ENCODE measurements around the gene CFHR1. TPM values are rescaled to one million over a fixed set of nuclear protein-coding genes. Genes with fewer than 3 reads are reported as not detected.
"Not testable (repeated sequence)": the region's sequence is repeated elsewhere in the genome, so short reads cannot be mapped to it uniquely, and the experiment has no call there.

Gene CFHR1
- total RNA-seq (2014; rRNA removed): not detected in 2 replicates
- Bru-seq, nascent RNA: not detected
- BruChase-seq, experiment 1, labeled RNA remaining after a 6-hour chase: not detected
- BruChase-seq, experiment 2, labeled RNA remaining after a 2-hour chase: not detected
- long read RNA-seq: 0 reads

- H3K36me3 ChIP-seq (ENCODE audit: low read depth, low read length); H3K4me3 ChIP-seq (ENCODE audit: low read length); H3K9me3 ChIP-seq (ENCODE audit: low read length); CTCF ChIA-PET; H4K20me1 ChIP-seq (ENCODE audit: low read length); H3F3A ChIP-seq (ENCODE audit: low read length, unreplicated experiment); ATAC-seq; H3K27me3 ChIP-seq (ENCODE audit: low read length); BruUV-seq (replicated peaks); H2AFZ ChIP-seq (ENCODE audit: low read length); H3K9ac ChIP-seq (ENCODE audit: low read length); H3K4me2 ChIP-seq (ENCODE audit: low read length); intact Hi-C loops (cut with micrococcal nuclease); H3K4me1 ChIP-seq (ENCODE audit: insufficient read depth, low read length); H3K27ac ChIP-seq (ENCODE audit: low read length); DNase-seq; POLR2A ChIA-PET (ENCODE audit: unreplicated experiment); H3K79me2 ChIP-seq (ENCODE audit: low read length); H3K9me2 ChIP-seq (replicated peaks; ENCODE audit: low read length): not testable (repeated sequence)
These were observed at the start of gene CFHR1 for GRCh38 chr1:196819531-196819930. Gene CFHR1, plus strand, starts transcription at chr1:196819731. Its CDS starts 114 bp downstream, at chr1:196819845.

- H3K79me2 ChIP-seq (ENCODE audit: low read length); CTCF ChIA-PET; H3K36me3 ChIP-seq (ENCODE audit: low read depth, low read length); DNase-seq; H3K9me2 ChIP-seq (replicated peaks; ENCODE audit: low read length); ATAC-seq; H2AFZ ChIP-seq (ENCODE audit: low read length); H3K9me3 ChIP-seq (ENCODE audit: low read length); POLR2A ChIA-PET (ENCODE audit: unreplicated experiment); H3K4me3 ChIP-seq (ENCODE audit: low read length); H3K27ac ChIP-seq (ENCODE audit: low read length); H3K4me2 ChIP-seq (ENCODE audit: low read length); H3K27me3 ChIP-seq (ENCODE audit: low read length); BruUV-seq (replicated peaks); H3K9ac ChIP-seq (ENCODE audit: low read length); H3K4me1 ChIP-seq (ENCODE audit: insufficient read depth, low read length); H3F3A ChIP-seq (ENCODE audit: low read length, unreplicated experiment); intact Hi-C loops (cut with micrococcal nuclease); H4K20me1 ChIP-seq (ENCODE audit: low read length): not testable (repeated sequence)
These were observed 49.7 kb upstream of the CFHR1 start for GRCh38 chr1:196769823-196770222.

- Histone ChIP-seq H2AFZ (ENCODE audit: low read length) (no peak overlapping the region), H3K9ac (ENCODE audit: low read length) (no peak overlapping the region), H3K4me3 (ENCODE audit: low read length) (no peak overlapping the region), H3K79me2 (ENCODE audit: low read length) (no peaks in the 10 kb centered on the region), H3K9me3 (ENCODE audit: low read length) (no peaks in the 10 kb centered on the region), H3K36me3 (ENCODE audit: low read depth, low read length) (no peaks in the 10 kb centered on the region), H3F3A (ENCODE audit: low read length, unreplicated experiment) (no peaks in the 10 kb centered on the region), H4K20me1 (ENCODE audit: low read length) (no peaks in the 10 kb centered on the region), H3K27ac (ENCODE audit: low read length) (no peak overlapping the region), H3K9me2 (replicated peaks; ENCODE audit: low read length) (no peaks in the 10 kb centered on the region), H3K27me3 (ENCODE audit: low read length) (no peaks in the 10 kb centered on the region), H3K4me1 (ENCODE audit: insufficient read depth, low read length) (no peaks in the 10 kb centered on the region), H3K4me2 (ENCODE audit: low read length) (no peak overlapping the region)
- BruUV-seq (replicated peaks): no TSS peak
- ChIA-PET CTCF (no interaction called here), POLR2A (ENCODE audit: unreplicated experiment) (no interaction called here)
- DNase-seq: no peak
- no peak for ATAC-seq
- TF ChIP-seq EZH2phosphoT487 (IDR thresholded peaks at IDR 0.05; ENCODE audit: borderline replicate concordance, low read length): no peak
- TF ChIP-seq EZH2 (IDR thresholded peaks at IDR 0.05; ENCODE audit: low read length, unreplicated experiment): no peak
- TF ChIP-seq CTCF (conservative IDR thresholded peaks at IDR 0.05; ENCODE audit: low read depth, low read length): no peak
- intact Hi-C loops (cut with micrococcal nuclease): no loop called here
These were observed 45.8 kb upstream of the CFHR1 start for GRCh38 chr1:196773713-196774112.

- no peaks in the 10 kb centered on the region for H3K9me3 ChIP-seq (ENCODE audit: low read length)
- TF ChIP-seq CTCF (conservative IDR thresholded peaks at IDR 0.05; ENCODE audit: low read depth, low read length) (no peak), EZH2phosphoT487 (IDR thresholded peaks at IDR 0.05; ENCODE audit: borderline replicate concordance, low read length) (no peak), EZH2 (IDR thresholded peaks at IDR 0.05; ENCODE audit: low read length, unreplicated experiment) (no peak)
- no peak overlapping the region for H3K4me2 ChIP-seq (ENCODE audit: low read length)
- no peaks in the 10 kb centered on the region for H3F3A ChIP-seq (ENCODE audit: low read length, unreplicated experiment)
- no peak for DNase-seq
- BruUV-seq (replicated peaks): no TSS peak
- H3K4me3 ChIP-seq (ENCODE audit: low read length): no peak overlapping the region
- ChIA-PET POLR2A (ENCODE audit: unreplicated experiment) (no interaction called here), CTCF (no interaction called here)
- H3K27ac ChIP-seq (ENCODE audit: low read length): no peak overlapping the region
- intact Hi-C loops (cut with micrococcal nuclease): no loop called here
- no peak for ATAC-seq
- no peak overlapping the region for H3K9ac ChIP-seq (ENCODE audit: low read length)
- H3K27me3 ChIP-seq (ENCODE audit: low read length): no peaks in the 10 kb centered on the region
- no peaks in the 10 kb centered on the region for H3K9me2 ChIP-seq (replicated peaks; ENCODE audit: low read length)
- no peaks in the 10 kb centered on the region for H3K36me3 ChIP-seq (ENCODE audit: low read depth, low read length)
- H3K4me1 ChIP-seq (ENCODE audit: insufficient read depth, low read length): no peaks in the 10 kb centered on the region
- no peaks in the 10 kb centered on the region for H3K79me2 ChIP-seq (ENCODE audit: low read length)
- H4K20me1 ChIP-seq (ENCODE audit: low read length): no peaks in the 10 kb centered on the region
- H2AFZ ChIP-seq (ENCODE audit: low read length): no peak overlapping the region
These were observed 45.4 kb upstream of the CFHR1 start for GRCh38 chr1:196774175-196774574.

Data from PC-3 (cell line).